Esophagus squamous epithelium (tissue), 4 donors: ENCODE data around the gene CXorf49B.
"Not testable (repeated sequence)": the region's sequence is repeated elsewhere in the genome, so short reads cannot be mapped to it uniquely, and the experiment has no call there.

Experiments
- POLR2A ChIP-seq, 4 donors: fragments of 450-650 bp; IDR thresholded peaks; one replicate each; pipeline ENCODE4 v1.6.1; 2017; ENCODE audit warnings: antibody characterized with exemption in 4 of 4, mild to moderate bottlenecking in 4 of 4, moderate library complexity in 3 of 4
- TF ChIP-seq, protein P1 (sequence below), 6 experiments: fragments of 450-650 bp in 4 of 6; fragments of 200-600 bp in 2 of 6; sonication (generic) in 2 of 6; IDR thresholded peaks; one replicate each; pipeline ENCODE4 v1.5.1; 2016 to 2019; ENCODE audit warnings: antibody characterized with exemption in 6 of 6, mild to moderate bottlenecking in 4 of 6, moderate library complexity in 4 of 6

DNA sequence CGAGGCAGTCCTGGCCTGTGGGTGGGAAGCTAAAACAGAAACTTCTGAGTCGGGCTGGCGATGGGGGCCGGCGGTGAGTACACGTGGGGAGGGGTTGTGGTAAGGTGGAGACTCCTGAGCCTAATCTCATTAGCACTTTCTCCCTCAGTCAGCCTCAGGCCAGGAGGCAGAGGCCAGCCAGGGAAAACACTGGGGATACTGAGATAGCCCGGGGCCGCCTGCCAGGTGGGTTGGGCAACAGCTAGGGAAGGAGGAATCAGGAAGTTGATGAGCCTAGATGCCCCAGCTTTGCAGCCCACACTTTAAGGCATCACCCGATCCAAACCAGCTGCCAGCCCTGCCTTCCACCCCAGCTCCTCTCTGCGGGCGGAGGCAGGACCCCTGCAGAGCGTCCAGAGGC lies 46.8 kb upstream of the CXorf49B start:
- TF ChIP-seq, protein P1, sequence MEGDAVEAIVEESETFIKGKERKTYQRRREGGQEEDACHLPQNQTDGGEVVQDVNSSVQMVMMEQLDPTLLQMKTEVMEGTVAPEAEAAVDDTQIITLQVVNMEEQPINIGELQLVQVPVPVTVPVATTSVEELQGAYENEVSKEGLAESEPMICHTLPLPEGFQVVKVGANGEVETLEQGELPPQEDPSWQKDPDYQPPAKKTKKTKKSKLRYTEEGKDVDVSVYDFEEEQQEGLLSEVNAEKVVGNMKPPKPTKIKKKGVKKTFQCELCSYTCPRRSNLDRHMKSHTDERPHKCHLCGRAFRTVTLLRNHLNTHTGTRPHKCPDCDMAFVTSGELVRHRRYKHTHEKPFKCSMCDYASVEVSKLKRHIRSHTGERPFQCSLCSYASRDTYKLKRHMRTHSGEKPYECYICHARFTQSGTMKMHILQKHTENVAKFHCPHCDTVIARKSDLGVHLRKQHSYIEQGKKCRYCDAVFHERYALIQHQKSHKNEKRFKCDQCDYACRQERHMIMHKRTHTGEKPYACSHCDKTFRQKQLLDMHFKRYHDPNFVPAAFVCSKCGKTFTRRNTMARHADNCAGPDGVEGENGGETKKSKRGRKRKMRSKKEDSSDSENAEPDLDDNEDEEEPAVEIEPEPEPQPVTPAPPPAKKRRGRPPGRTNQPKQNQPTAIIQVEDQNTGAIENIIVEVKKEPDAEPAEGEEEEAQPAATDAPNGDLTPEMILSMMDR (IDR thresholded peaks at IDR 0.05) = not testable (repeated sequence)
- not testable (repeated sequence) for TF ChIP-seq POLR2A (IDR thresholded peaks at IDR 0.05)
